ENCODE measurements around the gene KRTAP10-3.

GRCh38 chr21:44539991-44540666 lies 18.5 kb downstream of the KRTAP10-3 start, which contains the start of gene KRTAP10-1:
- TF ChIP-seq, protein P1, sequence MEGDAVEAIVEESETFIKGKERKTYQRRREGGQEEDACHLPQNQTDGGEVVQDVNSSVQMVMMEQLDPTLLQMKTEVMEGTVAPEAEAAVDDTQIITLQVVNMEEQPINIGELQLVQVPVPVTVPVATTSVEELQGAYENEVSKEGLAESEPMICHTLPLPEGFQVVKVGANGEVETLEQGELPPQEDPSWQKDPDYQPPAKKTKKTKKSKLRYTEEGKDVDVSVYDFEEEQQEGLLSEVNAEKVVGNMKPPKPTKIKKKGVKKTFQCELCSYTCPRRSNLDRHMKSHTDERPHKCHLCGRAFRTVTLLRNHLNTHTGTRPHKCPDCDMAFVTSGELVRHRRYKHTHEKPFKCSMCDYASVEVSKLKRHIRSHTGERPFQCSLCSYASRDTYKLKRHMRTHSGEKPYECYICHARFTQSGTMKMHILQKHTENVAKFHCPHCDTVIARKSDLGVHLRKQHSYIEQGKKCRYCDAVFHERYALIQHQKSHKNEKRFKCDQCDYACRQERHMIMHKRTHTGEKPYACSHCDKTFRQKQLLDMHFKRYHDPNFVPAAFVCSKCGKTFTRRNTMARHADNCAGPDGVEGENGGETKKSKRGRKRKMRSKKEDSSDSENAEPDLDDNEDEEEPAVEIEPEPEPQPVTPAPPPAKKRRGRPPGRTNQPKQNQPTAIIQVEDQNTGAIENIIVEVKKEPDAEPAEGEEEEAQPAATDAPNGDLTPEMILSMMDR (conservative IDR thresholded peaks at IDR 0.05 in 1 of 2, IDR thresholded peaks at IDR 0.05 in 1 of 2; ENCODE audit: low read depth in 1 of 2, low read length in 2 of 2): no peak
- no peak for TF ChIP-seq EZH2 (IDR thresholded peaks at IDR 0.05; ENCODE audit: low read length, missing control alignments)
